B cell (primary cell): Measurements from ENCODE around the gene ABHD5.
"Not testable (repeated sequence)": the region's sequence is repeated elsewhere in the genome, so short reads cannot be mapped to it uniquely, and the experiment has no call there.

Experiments used
- CTCF ChIP-seq: fragments of 200-600 bp; IDR thresholded peaks from one replicate; pipeline ENCODE4 v1.8.0; 2022; ENCODE audit warnings: antibody characterized with exemption, mild to moderate bottlenecking
- EZH2 ChIP-seq: IDR thresholded peaks from 2 replicates; pipeline ENCODE4 v1.6.1; 2012; ENCODE audit warnings: borderline replicate concordance, low read depth, mild to moderate bottlenecking, moderate library complexity, low read length; ENCODE audit not compliant: insufficient read depth, poor library complexity, severe bottlenecking

GRCh38 chr3:43665011-43665410 is 25.7 kb upstream of the ABHD5 start:
- not testable (repeated sequence) for TF ChIP-seq CTCF, EZH2
